Measurements from ENCODE around the gene SH2D7.
"Not testable (repeated sequence)": the region's sequence is repeated elsewhere in the genome, so short reads cannot be mapped to it uniquely, and the experiment has no call there.

Gene SH2D7

DNA sequence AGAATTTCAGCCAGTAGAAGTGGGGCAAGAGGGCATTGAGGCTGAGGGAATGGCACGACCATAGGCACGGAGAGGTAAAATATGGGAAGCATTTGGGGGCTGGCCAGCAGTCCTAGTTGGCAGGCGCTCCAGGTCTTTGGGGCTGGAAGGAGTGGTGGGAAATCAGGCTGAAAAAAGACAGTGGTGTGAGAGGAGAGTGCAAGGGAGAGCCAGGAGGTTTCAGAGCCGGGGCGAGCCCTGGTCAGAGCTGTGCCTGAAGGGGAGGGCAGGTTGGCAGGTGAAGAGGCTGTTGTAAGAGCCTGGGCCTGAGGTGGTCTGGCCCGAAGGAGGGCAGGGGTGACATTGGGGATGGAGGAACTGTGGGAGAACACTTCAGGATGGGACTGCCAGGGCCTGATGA is 55.2 kb downstream of the SH2D7 start:
- H3K4me3 ChIP-seq (ENCODE audit: low read depth, low read length), result no peak overlapping the region
- TF ChIP-seq, protein P1, sequence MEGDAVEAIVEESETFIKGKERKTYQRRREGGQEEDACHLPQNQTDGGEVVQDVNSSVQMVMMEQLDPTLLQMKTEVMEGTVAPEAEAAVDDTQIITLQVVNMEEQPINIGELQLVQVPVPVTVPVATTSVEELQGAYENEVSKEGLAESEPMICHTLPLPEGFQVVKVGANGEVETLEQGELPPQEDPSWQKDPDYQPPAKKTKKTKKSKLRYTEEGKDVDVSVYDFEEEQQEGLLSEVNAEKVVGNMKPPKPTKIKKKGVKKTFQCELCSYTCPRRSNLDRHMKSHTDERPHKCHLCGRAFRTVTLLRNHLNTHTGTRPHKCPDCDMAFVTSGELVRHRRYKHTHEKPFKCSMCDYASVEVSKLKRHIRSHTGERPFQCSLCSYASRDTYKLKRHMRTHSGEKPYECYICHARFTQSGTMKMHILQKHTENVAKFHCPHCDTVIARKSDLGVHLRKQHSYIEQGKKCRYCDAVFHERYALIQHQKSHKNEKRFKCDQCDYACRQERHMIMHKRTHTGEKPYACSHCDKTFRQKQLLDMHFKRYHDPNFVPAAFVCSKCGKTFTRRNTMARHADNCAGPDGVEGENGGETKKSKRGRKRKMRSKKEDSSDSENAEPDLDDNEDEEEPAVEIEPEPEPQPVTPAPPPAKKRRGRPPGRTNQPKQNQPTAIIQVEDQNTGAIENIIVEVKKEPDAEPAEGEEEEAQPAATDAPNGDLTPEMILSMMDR (conservative IDR thresholded peaks at IDR 0.05; ENCODE audit: low read depth, low read length), result no peak
- DNase-seq (ENCODE audit: low read depth), result no peak

DNA sequence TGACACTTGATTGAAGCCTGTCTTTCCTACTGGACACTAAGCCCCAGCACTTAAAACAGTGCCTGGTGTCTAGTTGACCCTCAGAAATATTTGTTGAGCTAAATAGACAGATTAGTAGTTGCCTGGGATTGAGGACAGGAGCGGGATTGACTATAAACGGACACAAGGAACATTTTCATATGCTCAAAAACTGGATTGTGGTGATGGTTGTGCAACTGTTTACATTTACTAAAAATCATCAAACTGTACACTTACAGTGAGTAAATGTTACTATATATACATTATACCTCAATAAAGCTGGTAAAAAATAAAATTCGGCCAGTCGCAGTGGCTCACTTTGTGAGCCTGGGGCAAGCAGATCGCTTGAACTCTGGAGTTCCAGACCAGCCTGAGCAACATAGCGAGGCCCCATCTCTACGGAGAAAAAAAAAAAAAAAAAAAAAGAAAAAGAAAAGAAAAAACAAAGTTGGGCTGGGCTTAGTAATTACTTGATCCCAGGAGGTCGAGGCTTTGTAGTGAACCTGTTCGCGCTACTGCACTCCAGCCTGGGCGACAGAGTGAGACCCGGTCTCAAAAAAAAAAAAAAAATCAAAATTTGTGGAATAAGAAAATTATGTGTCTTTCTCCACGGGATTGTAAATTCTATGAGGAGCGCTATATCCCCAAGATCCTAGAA is 56.2 kb downstream of the SH2D7 start:
- peak; percentile 10 for DNase-seq (ENCODE audit: low read depth)
- H3K4me3 ChIP-seq (ENCODE audit: low read depth, low read length), result peak overlapping the region; percentile 73

DNA sequence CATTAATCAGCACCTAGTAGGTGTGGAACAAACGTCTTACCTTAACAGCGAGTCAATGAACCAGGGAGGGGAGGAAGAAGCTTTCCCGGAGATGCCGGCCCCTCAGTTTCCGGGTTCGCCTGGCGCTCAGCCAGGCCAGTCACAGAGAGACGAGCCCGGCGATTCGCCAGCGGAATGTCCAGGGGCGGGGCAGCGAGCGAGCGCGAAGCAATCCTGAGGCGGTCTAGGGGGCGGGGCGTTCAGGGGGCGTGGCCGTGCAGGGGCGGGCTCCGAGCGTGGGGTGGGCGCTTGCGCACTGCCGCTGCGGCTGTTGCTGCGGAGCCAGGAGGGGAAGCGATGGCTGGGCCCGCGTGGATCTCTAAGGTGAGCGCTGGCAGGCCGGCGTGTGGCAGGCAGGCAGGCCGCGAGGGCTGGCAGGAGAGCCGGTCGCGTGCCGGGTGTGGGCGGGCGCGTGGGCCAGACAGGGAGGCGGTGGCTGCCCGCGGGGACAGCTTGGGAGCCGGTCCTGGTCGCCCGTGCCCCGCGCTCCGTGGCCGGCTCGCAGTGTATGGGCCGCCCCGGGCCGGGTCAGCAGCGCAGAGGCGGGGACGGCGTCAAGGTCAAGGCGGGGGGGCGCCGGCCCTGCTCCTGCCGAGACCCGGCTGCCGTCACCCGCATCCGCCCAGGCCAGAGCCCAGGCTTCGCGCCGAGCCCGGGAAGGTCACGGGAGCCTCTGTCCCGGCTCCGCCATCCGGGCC is 56.9 kb downstream of the SH2D7 start, which contains the start of gene IDH3A:
IDH3A (plus strand) TSS at position 295 of the 737 bp plus-strand sequence; CDS start at position 337, 42 bp downstream.
- peak; percentile 98 for DNase-seq (ENCODE audit: low read depth)
- TF ChIP-seq, protein P1 (conservative IDR thresholded peaks at IDR 0.05; ENCODE audit: low read depth, low read length), result no peak
- H3K4me3 ChIP-seq (ENCODE audit: low read depth, low read length), result peak within 1 kb of the TSS; percentile 73

More for the DNA sequence above, 56.2 kb downstream of the SH2D7 start:
- TF ChIP-seq, protein P1 (conservative IDR thresholded peaks at IDR 0.05; ENCODE audit: low read depth, low read length), result no peak

DNA sequence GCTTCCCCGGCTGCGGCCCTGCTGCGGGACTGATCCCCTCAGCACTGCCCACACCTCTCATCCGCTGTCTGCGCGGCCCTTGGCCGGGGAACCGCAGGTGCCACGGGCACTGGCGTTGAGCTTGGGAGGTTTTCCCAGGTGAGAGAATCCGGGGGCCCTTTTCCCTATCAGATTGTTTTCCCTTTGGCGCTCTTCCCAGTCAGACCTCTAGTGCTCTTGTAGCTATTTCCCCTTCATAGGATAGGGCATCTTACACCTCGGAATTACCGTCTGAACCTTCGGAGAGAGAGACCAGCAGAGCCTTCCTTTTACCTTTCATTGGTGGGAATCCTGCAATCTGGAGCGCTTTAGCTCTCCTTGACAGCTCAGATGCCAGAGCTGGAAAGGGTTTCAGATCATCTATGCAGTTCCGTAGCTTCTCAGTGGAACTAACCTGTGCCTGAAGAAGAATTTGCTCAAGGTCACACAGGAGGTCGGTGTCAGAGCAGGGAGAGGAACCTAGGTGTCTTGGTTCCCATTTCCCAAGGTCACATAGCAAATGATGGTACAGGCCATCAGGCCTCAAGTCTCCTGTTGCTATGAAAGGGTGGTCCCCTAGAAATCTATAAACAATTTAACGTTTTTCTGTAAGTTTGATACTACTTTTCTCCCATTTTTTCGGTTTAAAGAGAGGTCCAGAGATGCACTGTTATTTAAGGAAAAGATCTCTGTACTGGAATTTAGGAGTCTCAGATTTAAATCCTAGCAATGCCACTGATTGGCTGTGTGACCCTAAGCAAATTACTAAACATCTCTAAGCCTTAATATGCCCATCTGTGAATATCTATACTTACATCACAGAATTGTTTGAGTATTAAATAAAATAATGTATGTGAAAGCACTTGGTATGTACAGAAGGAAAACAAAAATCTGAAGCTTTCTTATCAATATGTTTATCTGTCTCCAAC is 57.7 kb downstream of the SH2D7 start:
- TF ChIP-seq, protein P1 (conservative IDR thresholded peaks at IDR 0.05; ENCODE audit: low read depth, low read length), result no peak
- peak; percentile 22 for DNase-seq (ENCODE audit: low read depth)

DNA sequence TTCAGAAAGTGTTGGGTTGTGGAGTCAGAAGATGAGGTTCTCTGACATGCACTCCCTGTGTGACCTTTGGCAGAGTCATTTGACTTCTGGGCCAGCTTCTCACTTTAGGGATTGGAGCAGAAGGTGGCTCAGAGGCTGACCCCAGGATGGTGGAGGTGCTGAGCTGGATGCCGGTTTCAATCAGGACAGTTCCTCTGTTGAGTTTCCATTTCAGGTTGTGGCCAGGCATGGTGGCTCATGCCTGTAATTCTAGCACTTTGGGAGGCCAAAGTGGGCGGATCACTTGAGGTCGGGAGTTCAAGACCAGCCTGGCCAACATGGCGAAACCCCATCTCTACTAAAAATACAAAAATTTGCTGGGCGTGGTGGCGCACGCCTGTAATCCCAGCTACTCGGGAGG is 58.7 kb downstream of the SH2D7 start:
- H3K4me3 ChIP-seq (ENCODE audit: low read depth, low read length); DNase-seq (ENCODE audit: low read depth): not testable (repeated sequence)

More for the DNA sequence above, 57.7 kb downstream of the SH2D7 start:
- H3K4me3 ChIP-seq (ENCODE audit: low read depth, low read length), result peak overlapping the region; percentile 70

Data from choroid plexus epithelial cell (primary cell).